Endodermal cell (in vitro differentiated cells): ENCODE measurements around the gene SENP8. TPM values are rescaled to one million over a fixed set of nuclear protein-coding genes. Genes with fewer than 3 reads are reported as not detected.

ENCODE experiments used
- DNase-seq: peaks from one replicate; pipeline ENCODE4 v3.0.0-alpha.2; 2017
- H3K27ac ChIP-seq: 2 replicates; pipeline ENCODE4 v1.5.1; 2013; ENCODE audit warnings: mild to moderate bottlenecking, low read depth, low read length, moderate library complexity
- H3K27me3 ChIP-seq: 2 replicates; pipeline ENCODE4 v1.6.1; 2013; ENCODE audit warnings: mild to moderate bottlenecking, low read length, moderate library complexity; ENCODE audit not compliant: insufficient read depth, control insufficient read depth, poor library complexity, severe bottlenecking
- H3K36me3 ChIP-seq: 2 replicates; pipeline ENCODE4 v1.7.0; 2013; ENCODE audit warnings: mild to moderate bottlenecking, low read length, moderate library complexity; ENCODE audit not compliant: control insufficient read depth, insufficient read depth
- H3K4me1 ChIP-seq: one replicate; pipeline ENCODE4 v1.7.0; 2013; ENCODE audit warnings: low read length; ENCODE audit not compliant: control insufficient read depth, insufficient read depth
- H3K4me3 ChIP-seq: 2 replicates; pipeline ENCODE4 v1.5.1; 2013; ENCODE audit warnings: mild to moderate bottlenecking, low read length, moderate library complexity
- H3K9ac ChIP-seq: 2 replicates; pipeline ENCODE4 v1.6.1; 2013; ENCODE audit warnings: mild to moderate bottlenecking, low read length, moderate library complexity; ENCODE audit not compliant: poor library complexity, severe bottlenecking; ENCODE audit errors: extremely low read depth
- H3K9me3 ChIP-seq: 2 replicates; pipeline ENCODE4 v1.6.1; 2013; ENCODE audit warnings: mild to moderate bottlenecking, low read length, moderate library complexity; ENCODE audit not compliant: control insufficient read depth
- H3K27ac Mint-ChIP-seq: 2 replicates; pipeline ENCODE4 v1.8.0; 2020; ENCODE audit warnings: mixed read lengths
- H3K27me3 Mint-ChIP-seq: 2 replicates; pipeline ENCODE4 v1.8.0; 2021; ENCODE audit warnings: mild to moderate bottlenecking, mixed read lengths; ENCODE audit not compliant: insufficient read depth
- H3K36me3 Mint-ChIP-seq: 2 replicates; pipeline ENCODE4 v1.8.0; 2020; ENCODE audit warnings: low read depth, mixed read lengths
- H3K4me1 Mint-ChIP-seq: 2 replicates; pipeline ENCODE4 v1.8.0; 2020; ENCODE audit warnings: mixed read lengths
- H3K4me3 Mint-ChIP-seq: 2 replicates; pipeline ENCODE4 v1.8.0; 2020; ENCODE audit warnings: mild to moderate bottlenecking, moderate library complexity, mixed read lengths
- H3K9me3 Mint-ChIP-seq: 2 replicates; pipeline ENCODE4 v1.8.0; 2020; ENCODE audit warnings: mild to moderate bottlenecking, mixed read lengths
- WGBS, 2 experiments: methylation state at CpG; one replicate each; pipeline versions ENCODE4 v1.1.5 to v1.1.7; 2013; ENCODE audit warnings: missing lambda C conversion rate in 2 of 2, mixed read lengths in 1 of 2; ENCODE audit not compliant: insufficient coverage in 1 of 2, insufficient read length in 1 of 2; 5-methylcytosine and 5-hydroxymethylcytosine counted together
- total RNA-seq, 2 donors: library from RNA; stranded (reverse); fragmentation: NEBNext Ultra II Directional in 1 of 2; extraction: Animal tissue kit (Norgen Biotek cat#: 25700) in 1 of 2; gene quantifications; 2 replicates in 1 of 2; 3 replicates in 1 of 2; pipeline ENCODE4 v1.2.1, GENCODE V29; 2021
- TF ChIP-seq, protein P1 (sequence below): fragments of 200-600 bp; sonication (generic); conservative IDR thresholded peaks from 2 replicates; pipeline ENCODE4 v1.5.0; 2021; ENCODE audit warnings: antibody characterized with exemption, mild to moderate bottlenecking

Gene SENP8
- total RNA-seq, 2 donors from 2014 or later, result 4.7 to 6.6 TPM

DNA sequence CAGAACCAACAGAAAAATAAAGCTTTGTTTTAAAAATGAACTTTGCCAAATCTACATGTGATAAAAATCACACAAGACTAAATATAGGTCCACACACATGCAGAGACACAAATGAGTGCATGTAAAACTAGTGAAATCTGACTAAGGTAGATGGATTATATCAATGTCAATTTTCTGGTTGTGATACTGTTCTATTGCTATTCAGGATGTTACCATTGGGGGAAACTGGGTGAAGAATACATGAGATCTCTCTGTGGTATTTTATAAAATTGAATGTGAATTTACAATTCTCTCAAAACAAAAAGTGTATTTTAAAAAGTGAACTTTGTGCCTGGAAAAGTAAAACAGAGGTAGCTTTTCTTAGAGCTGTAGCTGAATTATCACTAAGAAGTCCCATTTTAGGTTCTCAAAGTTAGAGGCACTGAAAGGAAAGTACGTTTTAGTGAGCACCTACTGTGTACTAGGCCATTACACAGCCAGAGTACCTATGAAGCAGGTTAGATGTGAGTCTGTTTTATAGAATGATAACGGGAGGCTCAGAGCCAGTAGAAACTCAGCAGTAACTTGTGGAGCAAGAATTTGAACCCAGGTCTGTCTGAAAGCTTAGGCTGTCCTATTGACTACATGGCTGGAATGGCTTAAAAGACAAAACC is 71.2 kb downstream of the SENP8 start:
- Mint-ChIP-seq H3K27me3 (peaks cover 20% of the 10 kb centered on the region), H3K36me3 (no peaks in the 10 kb centered on the region), H3K4me3 (no peak overlapping the region), H3K9me3 (no peaks in the 10 kb centered on the region), H3K4me1 (peaks cover 11% of the 10 kb centered on the region), H3K27ac (no peak overlapping the region)
- Histone ChIP-seq H3K4me1 (no peaks in the 10 kb centered on the region), H3K9me3 (peaks cover 4% of the 10 kb centered on the region), H3K27me3 (peaks cover 13% of the 10 kb centered on the region), H3K4me3 (no peak overlapping the region), H3K9ac (no peak overlapping the region), H3K36me3 (no peaks in the 10 kb centered on the region), H3K27ac (no peak overlapping the region)
- TF ChIP-seq, protein P1, sequence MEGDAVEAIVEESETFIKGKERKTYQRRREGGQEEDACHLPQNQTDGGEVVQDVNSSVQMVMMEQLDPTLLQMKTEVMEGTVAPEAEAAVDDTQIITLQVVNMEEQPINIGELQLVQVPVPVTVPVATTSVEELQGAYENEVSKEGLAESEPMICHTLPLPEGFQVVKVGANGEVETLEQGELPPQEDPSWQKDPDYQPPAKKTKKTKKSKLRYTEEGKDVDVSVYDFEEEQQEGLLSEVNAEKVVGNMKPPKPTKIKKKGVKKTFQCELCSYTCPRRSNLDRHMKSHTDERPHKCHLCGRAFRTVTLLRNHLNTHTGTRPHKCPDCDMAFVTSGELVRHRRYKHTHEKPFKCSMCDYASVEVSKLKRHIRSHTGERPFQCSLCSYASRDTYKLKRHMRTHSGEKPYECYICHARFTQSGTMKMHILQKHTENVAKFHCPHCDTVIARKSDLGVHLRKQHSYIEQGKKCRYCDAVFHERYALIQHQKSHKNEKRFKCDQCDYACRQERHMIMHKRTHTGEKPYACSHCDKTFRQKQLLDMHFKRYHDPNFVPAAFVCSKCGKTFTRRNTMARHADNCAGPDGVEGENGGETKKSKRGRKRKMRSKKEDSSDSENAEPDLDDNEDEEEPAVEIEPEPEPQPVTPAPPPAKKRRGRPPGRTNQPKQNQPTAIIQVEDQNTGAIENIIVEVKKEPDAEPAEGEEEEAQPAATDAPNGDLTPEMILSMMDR, result no peak
- no peak for DNase-seq
- WGBS, 2 experiments, result 86 to 100% methylated on average over 1 to 2 of the region's 2 CpGs

DNA sequence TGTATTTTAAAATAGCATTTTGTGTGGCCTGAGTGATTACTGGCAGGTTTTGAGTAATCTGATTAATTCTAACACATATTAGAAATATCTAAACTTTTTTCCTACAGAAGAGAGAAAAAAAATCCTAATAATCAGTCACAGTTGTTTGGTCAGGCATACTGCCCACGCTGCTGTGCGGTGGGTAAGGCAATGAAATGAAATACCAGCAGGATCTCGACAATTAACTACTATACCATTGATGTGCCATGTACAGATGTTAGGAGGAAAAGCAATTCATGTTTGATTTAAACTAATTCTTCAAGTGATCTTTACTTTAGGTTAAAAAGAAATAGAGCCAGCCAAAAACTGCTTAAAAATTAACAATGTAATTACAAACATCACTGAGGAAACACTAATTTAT is 74.2 kb downstream of the SENP8 start:
- no peak overlapping the region for H3K4me3 Mint-ChIP-seq
- Histone ChIP-seq H3K4me3 (no peak overlapping the region), H3K36me3 (no peaks in the 10 kb centered on the region), H3K9me3 (peaks cover 4% of the 10 kb centered on the region), H3K27ac (no peak overlapping the region), H3K27me3 (peaks cover 9% of the 10 kb centered on the region), H3K4me1 (no peaks in the 10 kb centered on the region), H3K9ac (no peak overlapping the region)
- H3K4me1 Mint-ChIP-seq, result peaks cover 8% of the 10 kb centered on the region
- no peak for DNase-seq
- peaks cover 27% of the 10 kb centered on the region for H3K27me3 Mint-ChIP-seq
- no peak overlapping the region for H3K27ac Mint-ChIP-seq
- H3K36me3 Mint-ChIP-seq, result no peaks in the 10 kb centered on the region
- 100% methylated on average over 3 of the region's 3 CpGs; no CpG with 5 or more reads in 1 of the 2 experiments for whole genome bisulfite sequencing, 2 experiments
- TF ChIP-seq, protein P1, result no peak
- no peaks in the 10 kb centered on the region for H3K9me3 Mint-ChIP-seq

Other genes starting within 250 kb of the SENP8 start
- gene MYO9A, start 253 bp upstream of the SENP8 start, total RNA-seq, result 10 to 100 TPM; 34.9 to 36.4 TPM
- 1 to 10 TPM; 2.0 TPM for gene GRAMD2A, start 79.4 kb downstream of the SENP8 start, total RNA-seq
- 1,000 to 10,000 TPM; 2,197 to 2,355 TPM for gene PKM, start 112.8 kb downstream of the SENP8 start, total RNA-seq
- 10 to 100 TPM; 87.3 to 92.1 TPM for gene PARP6, start 154.2 kb downstream of the SENP8 start, total RNA-seq
- under 1 TPM; 0.46 to 0.62 TPM for gene CELF6, start 201.8 kb downstream of the SENP8 start, total RNA-seq